Breast epithelium (tissue), 3 donors: Measurements from ENCODE around the gene CRPPA.

ENCODE experiments used
- POLR2A ChIP-seq: fragments of 450-650 bp; IDR thresholded peaks from one replicate; pipeline ENCODE4 v1.6.1; 2016; ENCODE audit warnings: antibody characterized with exemption, mild to moderate bottlenecking, moderate library complexity
- POLR2AphosphoS5 ChIP-seq, 3 donors: sonication (generic); formaldehyde crosslinking; IDR thresholded peaks; one replicate each; pipeline ENCODE4 v1.6.1; 2017; ENCODE audit warnings: antibody characterized with exemption in 3 of 3
- TF ChIP-seq, protein P1 (sequence below), 3 donors: fragments of 450-650 bp; IDR thresholded peaks; one replicate each; pipeline ENCODE4 v1.5.1; 2016 to 2017; ENCODE audit warnings: antibody characterized with exemption in 3 of 3, mild to moderate bottlenecking in 3 of 3, moderate library complexity in 3 of 3

DNA sequence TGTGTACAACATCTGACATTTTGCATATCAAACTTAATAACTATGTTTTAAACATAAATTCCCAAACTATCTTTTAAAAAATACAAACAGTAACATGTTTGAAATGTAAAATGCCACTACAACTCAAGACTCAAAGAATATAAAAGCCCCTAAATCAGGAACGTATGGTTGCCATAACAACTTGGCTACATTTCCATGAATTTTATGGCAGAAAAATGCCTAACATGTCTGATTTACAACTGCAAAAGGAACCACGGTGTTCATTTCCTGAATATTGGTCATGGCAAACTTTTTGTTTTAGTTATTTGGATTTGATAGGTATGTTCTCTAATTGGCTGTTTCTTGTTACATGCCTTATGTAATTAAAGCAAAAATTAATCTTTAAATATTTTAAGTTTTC is 42.2 kb upstream of the CRPPA start:
- no peak for TF ChIP-seq POLR2A
- TF ChIP-seq, protein P1, sequence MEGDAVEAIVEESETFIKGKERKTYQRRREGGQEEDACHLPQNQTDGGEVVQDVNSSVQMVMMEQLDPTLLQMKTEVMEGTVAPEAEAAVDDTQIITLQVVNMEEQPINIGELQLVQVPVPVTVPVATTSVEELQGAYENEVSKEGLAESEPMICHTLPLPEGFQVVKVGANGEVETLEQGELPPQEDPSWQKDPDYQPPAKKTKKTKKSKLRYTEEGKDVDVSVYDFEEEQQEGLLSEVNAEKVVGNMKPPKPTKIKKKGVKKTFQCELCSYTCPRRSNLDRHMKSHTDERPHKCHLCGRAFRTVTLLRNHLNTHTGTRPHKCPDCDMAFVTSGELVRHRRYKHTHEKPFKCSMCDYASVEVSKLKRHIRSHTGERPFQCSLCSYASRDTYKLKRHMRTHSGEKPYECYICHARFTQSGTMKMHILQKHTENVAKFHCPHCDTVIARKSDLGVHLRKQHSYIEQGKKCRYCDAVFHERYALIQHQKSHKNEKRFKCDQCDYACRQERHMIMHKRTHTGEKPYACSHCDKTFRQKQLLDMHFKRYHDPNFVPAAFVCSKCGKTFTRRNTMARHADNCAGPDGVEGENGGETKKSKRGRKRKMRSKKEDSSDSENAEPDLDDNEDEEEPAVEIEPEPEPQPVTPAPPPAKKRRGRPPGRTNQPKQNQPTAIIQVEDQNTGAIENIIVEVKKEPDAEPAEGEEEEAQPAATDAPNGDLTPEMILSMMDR (IDR thresholded peaks at IDR 0.05) = no peak
- TF ChIP-seq POLR2AphosphoS5 (IDR thresholded peaks at IDR 0.05) = no peak
